Astrocyte (in vitro differentiated cells and primary cell): ENCODE measurements around the gene PTPRO. TPM values are rescaled to one million over a fixed set of nuclear protein-coding genes. Genes with fewer than 3 reads are reported as not detected.

Source experiments
- DNase-seq: peaks from one replicate; pipeline ENCODE4 v3.0.0-alpha.2; 2010; ENCODE audit warnings: low read depth
- FAIRE-seq: peaks from 2 replicates; lab custom pipeline; 2011; peaks lifted over from hg19 to GRCh38; lab: Jason Lieb, UNC
- H2AFZ ChIP-seq: 2 replicates; pipeline ENCODE4 v1.6.0; 2012; ENCODE audit warnings: low read depth, low read length, inconsistent platforms
- H3K27ac ChIP-seq: 2 replicates; pipeline ENCODE4 v1.5.1; 2011; ENCODE audit warnings: low read depth, low read length, inconsistent platforms
- H3K27me3 ChIP-seq: 2 replicates; pipeline ENCODE4 v1.6.0; 2011; ENCODE audit warnings: low read length, inconsistent platforms; ENCODE audit not compliant: insufficient read depth
- H3K36me3 ChIP-seq: 2 replicates; pipeline ENCODE4 v1.5.1; 2011; ENCODE audit warnings: low read length, inconsistent platforms; ENCODE audit not compliant: insufficient read depth
- H3K4me1 ChIP-seq: 2 replicates; pipeline ENCODE4 v1.5.1; 2011; ENCODE audit warnings: low read length, inconsistent platforms; ENCODE audit not compliant: insufficient read depth
- H3K4me2 ChIP-seq: 2 replicates; pipeline ENCODE4 v1.6.0; 2012; ENCODE audit warnings: low read length, inconsistent platforms
- H3K4me3 ChIP-seq: 2 replicates; pipeline ENCODE4 v1.5.1; 2011; ENCODE audit warnings: low read depth, mild to moderate bottlenecking, low read length, inconsistent platforms; ENCODE audit not compliant: insufficient read depth
- H3K79me2 ChIP-seq: 2 replicates; pipeline ENCODE4 v1.6.0; 2012; ENCODE audit warnings: mild to moderate bottlenecking, low read length, inconsistent platforms; ENCODE audit not compliant: insufficient read depth
- H3K9ac ChIP-seq: 2 replicates; pipeline ENCODE4 v1.6.0; 2012; ENCODE audit warnings: mild to moderate bottlenecking, low read length, inconsistent platforms
- H3K9me3 ChIP-seq: 2 replicates; pipeline ENCODE4 v1.5.1; 2012; ENCODE audit warnings: low read depth, mild to moderate bottlenecking, low read length, inconsistent platforms; ENCODE audit not compliant: insufficient read depth
- H4K20me1 ChIP-seq: 2 replicates; pipeline ENCODE4 v1.6.0; 2012; ENCODE audit warnings: low read length, inconsistent platforms; ENCODE audit not compliant: insufficient read depth
- H3K27ac Mint-ChIP-seq: one replicate; pipeline ENCODE4 v1.8.0; 2021; ENCODE audit warnings: mild to moderate bottlenecking, mixed read lengths; ENCODE audit not compliant: unreplicated experiment
- H3K27me3 Mint-ChIP-seq: one replicate; pipeline ENCODE4 v1.8.0; 2021; ENCODE audit warnings: low read depth, mixed read lengths; ENCODE audit not compliant: unreplicated experiment
- H3K36me3 Mint-ChIP-seq: one replicate; pipeline ENCODE4 v1.8.0; 2021; ENCODE audit warnings: low read depth, mixed read lengths; ENCODE audit not compliant: unreplicated experiment
- H3K4me1 Mint-ChIP-seq: one replicate; pipeline ENCODE4 v1.8.0; 2021; ENCODE audit warnings: low read depth, mixed read lengths; ENCODE audit not compliant: unreplicated experiment
- H3K4me3 Mint-ChIP-seq: one replicate; pipeline ENCODE4 v1.8.0; 2021; ENCODE audit warnings: mild to moderate bottlenecking, moderate library complexity, mixed read lengths; ENCODE audit not compliant: unreplicated experiment
- H3K9me3 Mint-ChIP-seq: one replicate; pipeline ENCODE4 v1.8.0; 2021; ENCODE audit warnings: mild to moderate bottlenecking, mixed read lengths; ENCODE audit not compliant: unreplicated experiment
- CTCF ChIP-seq: IDR thresholded peaks from 2 replicates; pipeline ENCODE4 v1.5.1; 2011; ENCODE audit warnings: low read depth, mild to moderate bottlenecking, inconsistent platforms, low read length, moderate library complexity; ENCODE audit not compliant: insufficient read depth
- EZH2 ChIP-seq: IDR thresholded peaks from 2 replicates; pipeline ENCODE4 v1.6.1; 2012; ENCODE audit warnings: mild to moderate bottlenecking, low read length, inconsistent platforms; ENCODE audit not compliant: insufficient read depth
- total RNA-seq: library from RNA; stranded (reverse); gene quantifications from 2 replicates; pipeline ENCODE4 v1.2.1, GENCODE V29; 2021

PTPRO gene
- total RNA-seq, 1 donor from 2014 or later = 0.39 TPM

- no peaks in the 10 kb centered on the region for H3K79me2 ChIP-seq
- no peaks in the 10 kb centered on the region for H4K20me1 ChIP-seq
- TF ChIP-seq EZH2 = no peak
- no peak for TF ChIP-seq CTCF
- DNase-seq = no peak
- H3K4me3 ChIP-seq = no peak overlapping the region
- H3K27me3 ChIP-seq = peaks cover 2% of the 10 kb centered on the region
- Mint-ChIP-seq H3K9me3 (no peaks in the 10 kb centered on the region), H3K27ac (no peak overlapping the region), H3K4me1 (no peaks in the 10 kb centered on the region), H3K4me3 (no peak overlapping the region), H3K36me3 (no peaks in the 10 kb centered on the region), H3K27me3 (no peaks in the 10 kb centered on the region)
- H3K4me2 ChIP-seq = no peak overlapping the region
- no peaks in the 10 kb centered on the region for H3K4me1 ChIP-seq
- H3K27ac ChIP-seq = no peak overlapping the region
- no peaks in the 10 kb centered on the region for H3K9me3 ChIP-seq
- H2AFZ ChIP-seq = no peak overlapping the region
- FAIRE-seq = no peak
- H3K36me3 ChIP-seq = no peaks in the 10 kb centered on the region
- no peak overlapping the region for H3K9ac ChIP-seq
These were observed 175.5 kb downstream of the PTPRO start for GRCh38 chr12:15497671-15498292.

- Mint-ChIP-seq H3K36me3 (no peaks in the 10 kb centered on the region), H3K4me1 (no peaks in the 10 kb centered on the region), H3K4me3 (no peak overlapping the region), H3K27me3 (no peaks in the 10 kb centered on the region), H3K9me3 (no peaks in the 10 kb centered on the region), H3K27ac (no peak overlapping the region)
- Histone ChIP-seq H4K20me1 (no peaks in the 10 kb centered on the region), H3K9ac (no peak overlapping the region), H3K27me3 (no peaks in the 10 kb centered on the region), H3K4me2 (no peak overlapping the region), H3K4me1 (no peaks in the 10 kb centered on the region), H3K9me3 (no peaks in the 10 kb centered on the region), H2AFZ (no peak overlapping the region), H3K36me3 (no peaks in the 10 kb centered on the region), H3K4me3 (no peak overlapping the region), H3K27ac (no peak overlapping the region), H3K79me2 (no peaks in the 10 kb centered on the region)
- TF ChIP-seq CTCF (no peak), EZH2 (no peak)
- FAIRE-seq (no peak), DNase-seq (no peak)
These were observed 179.9 kb downstream of the PTPRO start for GRCh38 chr12:15502211-15502610.

GRCh38 chr12:15505616-15506015 is 183.3 kb downstream of the PTPRO start:
- H3K27me3 Mint-ChIP-seq = peaks cover 8% of the 10 kb centered on the region
- no peaks in the 10 kb centered on the region for H3K27me3 ChIP-seq
- H3K27ac Mint-ChIP-seq = no peak overlapping the region
- H3K9ac ChIP-seq = no peak overlapping the region
- H4K20me1 ChIP-seq = no peaks in the 10 kb centered on the region
- H3K4me3 Mint-ChIP-seq = no peak overlapping the region
- H3K36me3 ChIP-seq = no peaks in the 10 kb centered on the region
- FAIRE-seq (no peak), DNase-seq (no peak)
- H3K4me3 ChIP-seq = no peak overlapping the region
- H3K9me3 ChIP-seq = no peaks in the 10 kb centered on the region
- H3K9me3 Mint-ChIP-seq = no peaks in the 10 kb centered on the region
- no peak overlapping the region for H2AFZ ChIP-seq
- H3K4me1 Mint-ChIP-seq = no peaks in the 10 kb centered on the region
- TF ChIP-seq EZH2 (no peak), CTCF (no peak)
- no peaks in the 10 kb centered on the region for H3K4me1 ChIP-seq
- H3K4me2 ChIP-seq = no peak overlapping the region
- no peaks in the 10 kb centered on the region for H3K36me3 Mint-ChIP-seq
- H3K27ac ChIP-seq = no peak overlapping the region
- no peaks in the 10 kb centered on the region for H3K79me2 ChIP-seq
